Fibroblast of gingiva (primary cell): ENCODE results near the gene CUEDC1.

Source experiments
- DNase-seq: peaks from one replicate; pipeline ENCODE4 v3.0.0-alpha.2; 2011; ENCODE audit warnings: low read depth

The CUEDC1 gene

GRCh38 chr17:57874434-57875289 is 80.5 kb downstream of the CUEDC1 start:
- DNase-seq, result peak; percentile 93

- DNase-seq, result no peak
Measured at GRCh38 chr17:57874058-57874419, 81.2 kb downstream of the CUEDC1 start.

GRCh38 chr17:57873261-57874057 is 81.8 kb downstream of the CUEDC1 start:
- DNase-seq, result no peak

- DNase-seq, result no peak
Measured at GRCh38 chr17:57872536-57872935, 82.7 kb downstream of the CUEDC1 start.

GRCh38 chr17:57871863-57872262 is 83.3 kb downstream of the CUEDC1 start:
- DNase-seq, result no peak

- DNase-seq, result no peak
Measured at GRCh38 chr17:57871155-57871554, 84.1 kb downstream of the CUEDC1 start.

GRCh38 chr17:57870283-57870635 is 85.0 kb downstream of the CUEDC1 start:
- no peak for DNase-seq

GRCh38 chr17:57869617-57870282 is 85.5 kb downstream of the CUEDC1 start:
- peak; percentile 68 for DNase-seq

- DNase-seq, result no peak
Measured at GRCh38 chr17:57868910-57869616, 86.1 kb downstream of the CUEDC1 start.

GRCh38 chr17:57868007-57868909 is 87.0 kb downstream of the CUEDC1 start:
- DNase-seq, result peak; percentile 90

GRCh38 chr17:57867126-57867525 is 88.1 kb downstream of the CUEDC1 start:
- DNase-seq, result no peak

GRCh38 chr17:57866723-57867122 is 88.5 kb downstream of the CUEDC1 start:
- no peak for DNase-seq

GRCh38 chr17:57866319-57866718 is 88.9 kb downstream of the CUEDC1 start:
- no peak for DNase-seq

GRCh38 chr17:57864273-57864672 is 90.9 kb downstream of the CUEDC1 start:
- DNase-seq, result no peak

GRCh38 chr17:57862694-57863667 is 92.2 kb downstream of the CUEDC1 start:
- no peak for DNase-seq

- peak; percentile 62 for DNase-seq
Measured at GRCh38 chr17:57861790-57862693, 93.2 kb downstream of the CUEDC1 start.

- peak; percentile 41 for DNase-seq
Measured at GRCh38 chr17:57861000-57861789, 94.0 kb downstream of the CUEDC1 start.

GRCh38 chr17:57860414-57860999 is 94.7 kb downstream of the CUEDC1 start:
- no peak for DNase-seq
